GM19239 (cell line): ENCODE data around the gene CCNB1.
"Not testable (repeated sequence)": the region's sequence is repeated elsewhere in the genome, so short reads cannot be mapped to it uniquely, and the experiment has no call there.

Experiments
- DNase-seq: peaks from one replicate; pipeline ENCODE4 v3.0.0; 2011; ENCODE audit warnings: low spot score; ENCODE audit not compliant: insufficient read length
- FAIRE-seq: peaks from 2 replicates; lab custom pipeline; 2011; peaks lifted over from hg19 to GRCh38; lab: Jason Lieb, UNC

Gene CCNB1

DNA sequence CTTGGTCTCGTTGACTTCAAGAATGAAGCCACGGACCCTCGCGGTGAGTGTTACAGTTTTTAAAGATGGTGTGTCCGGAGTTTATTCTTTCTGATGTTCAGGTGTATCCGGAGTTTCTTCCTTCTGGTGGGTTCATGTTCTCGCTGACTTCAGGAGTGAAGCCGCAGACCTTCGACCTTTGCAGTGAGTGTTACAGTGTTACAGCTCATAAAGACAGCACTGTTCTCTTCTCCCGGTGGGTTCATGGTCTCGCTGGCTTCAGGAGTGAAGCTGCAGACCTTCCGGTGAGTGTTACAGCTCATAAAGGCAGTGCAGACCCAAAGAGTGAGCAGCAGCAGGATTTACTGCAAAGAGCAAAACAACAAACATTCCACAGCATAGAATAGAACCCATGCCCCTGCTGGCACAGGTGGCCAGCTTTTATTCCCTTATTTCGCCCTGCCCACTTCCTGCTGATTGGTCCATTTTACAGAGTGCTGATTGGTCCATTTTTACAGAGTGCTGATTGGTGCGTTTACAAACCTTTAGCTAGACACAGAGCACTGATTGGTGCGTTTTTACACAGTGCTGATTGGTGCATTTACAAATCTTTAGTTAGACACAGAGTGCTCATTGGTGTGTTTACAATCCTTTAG is 14.8 kb downstream of the CCNB1 start:
- FAIRE-seq, DNase-seq: not testable (repeated sequence)

DNA sequence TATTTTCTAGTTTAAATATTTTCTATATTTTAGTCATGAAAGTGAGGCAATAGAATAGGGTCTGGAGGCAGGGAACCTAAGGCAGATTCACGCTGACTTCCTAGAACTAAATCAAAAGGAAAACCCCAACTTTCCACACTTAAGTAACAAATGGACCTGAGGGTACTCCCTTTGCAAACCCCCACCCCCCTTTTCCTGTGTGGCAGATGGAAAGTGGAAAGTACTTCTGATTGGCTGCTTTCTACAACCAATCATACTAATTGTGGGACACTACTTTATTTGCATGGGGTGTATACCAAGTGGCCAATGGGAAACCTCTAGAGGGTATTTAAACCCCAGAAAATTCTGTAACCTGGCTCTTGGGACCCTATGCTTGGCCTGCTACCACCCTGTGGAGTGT is 17.7 kb downstream of the CCNB1 start:
- DNase-seq (no peak), FAIRE-seq (no peak)

DNA sequence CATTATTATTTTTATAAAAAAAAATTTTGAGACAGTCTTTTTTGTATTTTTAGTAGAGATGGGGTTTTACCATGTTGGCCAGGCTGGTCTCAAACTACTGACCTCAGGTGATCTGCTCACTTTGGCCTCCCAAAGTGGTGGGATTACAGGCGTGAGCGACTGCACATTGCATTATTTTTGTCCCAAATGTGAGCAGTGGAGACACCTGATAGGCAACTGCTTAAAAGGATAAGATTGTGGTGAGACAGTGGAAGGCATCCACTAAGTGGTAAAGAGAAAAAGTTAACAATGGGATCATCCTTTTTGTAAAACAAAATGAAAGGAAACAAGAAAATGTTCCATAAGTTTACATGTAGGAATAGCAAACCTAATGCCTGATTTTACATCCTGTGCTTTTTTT is 20.4 kb downstream of the CCNB1 start:
- FAIRE-seq = no peak
- DNase-seq = no peak

DNA sequence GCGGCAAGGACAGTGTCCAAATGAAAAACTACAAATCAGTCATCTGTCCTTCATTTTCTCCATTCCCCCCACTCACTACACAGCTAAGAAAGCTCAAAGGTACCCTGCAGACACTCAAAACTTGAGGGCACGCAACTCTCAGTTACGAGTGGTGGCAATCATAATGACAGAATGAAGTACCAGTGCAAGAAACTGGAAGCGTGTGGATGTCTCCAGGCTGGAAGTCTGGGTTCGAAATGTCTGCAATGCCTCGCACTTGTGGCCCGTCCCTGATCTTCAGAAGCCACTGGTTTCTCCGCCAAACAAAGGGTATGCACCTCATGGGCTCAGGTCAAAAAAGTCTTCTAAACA is 21.8 kb downstream of the CCNB1 start:
- DNase-seq (no peak), FAIRE-seq (no peak)

- FAIRE-seq (peak; percentile 86), DNase-seq (peak; percentile 85)
Observed at GRCh38 chr5:69189162-69190086, 22.5 kb downstream of the CCNB1 start, which contains the start of gene CENPH. Gene CENPH (plus strand): TSS chr5:69189583. CDS start chr5:69189635, 52 bp downstream.

DNA sequence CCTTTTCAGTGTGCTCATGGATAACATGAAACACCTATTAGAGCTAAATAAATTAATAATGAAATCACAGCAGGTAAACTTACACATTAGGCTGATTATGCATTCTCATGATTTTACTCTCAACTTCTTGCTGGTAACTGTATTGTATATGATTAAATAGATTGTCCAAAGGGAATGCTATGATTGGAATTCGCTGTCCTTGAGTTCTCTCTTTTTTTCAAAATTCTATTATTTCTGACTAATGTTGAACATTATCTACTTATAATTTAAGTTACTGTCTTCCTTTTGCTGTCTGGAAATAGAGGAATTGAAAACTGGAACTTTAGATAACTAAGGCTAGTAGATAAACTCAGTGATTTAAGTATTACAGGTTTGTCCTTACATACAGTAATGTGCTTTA is 35.5 kb downstream of the CCNB1 start:
- no peak for FAIRE-seq

DNA sequence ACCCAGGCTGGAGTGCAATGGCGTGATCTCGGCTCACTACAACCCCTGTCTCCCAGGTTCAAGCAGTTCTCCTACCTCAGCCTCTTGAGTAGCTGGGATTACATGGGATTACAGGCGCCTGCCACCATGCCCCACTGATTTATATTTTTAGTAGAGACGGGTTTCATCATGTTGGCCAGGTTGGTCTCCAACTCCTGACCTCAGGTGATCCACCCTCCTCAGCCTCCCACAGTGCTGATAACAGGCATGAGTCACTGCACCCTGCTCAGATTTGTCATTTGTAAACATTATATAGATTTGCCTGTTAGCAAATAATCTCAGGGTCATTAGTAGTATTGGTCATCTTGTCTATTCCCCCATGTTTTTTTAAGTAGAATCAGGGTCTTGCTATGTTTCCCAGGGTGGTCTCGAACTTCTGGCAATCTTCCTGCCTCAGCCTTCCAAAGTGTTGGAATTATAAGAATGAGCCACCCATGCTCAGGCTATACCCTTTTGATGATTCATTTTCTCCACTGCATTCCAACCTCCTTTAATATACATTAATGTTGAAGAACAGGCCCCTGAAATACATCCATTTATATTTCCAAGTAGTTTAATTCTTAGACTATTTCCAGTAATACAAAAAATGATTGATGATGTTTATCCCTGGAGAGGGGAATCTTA is 39.7 kb downstream of the CCNB1 start:
- FAIRE-seq (no peak), DNase-seq (no peak)

More for the DNA sequence above, 35.5 kb downstream of the CCNB1 start:
- DNase-seq = no peak

DNA sequence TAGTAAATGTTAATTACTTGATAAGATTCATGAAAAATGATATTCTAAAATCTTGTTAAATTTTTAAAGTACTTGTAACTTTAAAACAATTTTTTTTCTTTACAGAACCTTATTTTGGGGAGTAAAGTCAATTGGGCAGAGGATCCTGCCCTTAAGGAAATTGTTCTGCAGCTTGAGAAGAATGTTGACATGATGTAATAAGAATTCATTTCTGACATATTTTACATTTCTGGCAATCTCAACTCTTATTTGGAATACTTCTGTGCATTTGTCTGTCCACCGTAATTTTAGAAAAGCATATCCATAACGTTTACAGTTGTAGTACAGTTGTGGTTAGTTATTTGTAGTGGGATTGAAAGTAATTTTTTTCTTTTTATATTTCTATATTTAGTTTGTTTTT is 42.7 kb downstream of the CCNB1 start:
- FAIRE-seq (no peak), DNase-seq (no peak)

GRCh38 chr5:69211200-69211599 is 44.2 kb downstream of the CCNB1 start:
- FAIRE-seq (no peak), DNase-seq (no peak)

GRCh38 chr5:69212022-69212421 is 45.1 kb downstream of the CCNB1 start:
- FAIRE-seq = no peak

DNA sequence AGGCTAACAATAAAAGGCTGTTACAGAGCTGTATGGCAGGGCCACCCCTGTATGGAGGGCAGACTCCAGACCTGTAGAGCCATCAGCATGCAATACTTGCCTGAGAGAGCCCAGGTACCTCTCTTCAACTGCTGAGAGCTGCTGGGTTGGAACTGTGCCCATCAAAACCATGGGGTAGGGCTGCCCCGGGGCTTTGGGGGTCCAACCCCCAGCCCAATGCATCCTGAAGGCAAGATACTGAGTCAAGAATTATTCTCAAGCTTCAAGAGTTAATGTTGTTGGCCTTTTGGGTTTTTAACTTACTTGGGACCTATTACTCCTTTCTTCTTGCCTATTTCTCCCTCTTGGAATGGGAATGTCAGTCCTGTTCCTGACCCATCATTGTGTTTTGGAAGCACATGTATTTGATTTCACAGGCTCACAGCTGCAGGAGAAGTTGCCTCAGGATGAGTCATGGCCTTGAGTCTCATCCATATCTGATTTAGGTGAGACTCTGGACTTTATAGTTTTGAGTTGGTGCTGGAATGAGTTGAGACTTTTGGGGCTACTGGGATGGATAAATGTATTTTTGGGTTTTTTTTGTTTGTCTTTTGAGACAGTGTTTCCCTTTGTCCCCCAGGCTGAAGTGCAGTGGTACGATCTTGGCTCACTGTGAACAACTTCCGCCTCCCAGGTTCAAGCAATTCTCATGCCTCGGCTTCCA is 46.7 kb downstream of the CCNB1 start:
- DNase-seq = no peak
- no peak for FAIRE-seq

More at GRCh38 chr5:69212022-69212421, 45.1 kb downstream of the CCNB1 start:
- no peak for DNase-seq

GRCh38 chr5:69217151-69217511 is 50.2 kb downstream of the CCNB1 start:
- no peak for DNase-seq

GRCh38 chr5:69217548-69218526 is 50.9 kb downstream of the CCNB1 start:
- FAIRE-seq (peak; percentile 93), DNase-seq (peak; percentile 86)

More at GRCh38 chr5:69217151-69217511, 50.2 kb downstream of the CCNB1 start:
- FAIRE-seq = no peak

GRCh38 chr5:69219939-69220338 is 53.0 kb downstream of the CCNB1 start:
- no peak for FAIRE-seq
- no peak for DNase-seq

DNA sequence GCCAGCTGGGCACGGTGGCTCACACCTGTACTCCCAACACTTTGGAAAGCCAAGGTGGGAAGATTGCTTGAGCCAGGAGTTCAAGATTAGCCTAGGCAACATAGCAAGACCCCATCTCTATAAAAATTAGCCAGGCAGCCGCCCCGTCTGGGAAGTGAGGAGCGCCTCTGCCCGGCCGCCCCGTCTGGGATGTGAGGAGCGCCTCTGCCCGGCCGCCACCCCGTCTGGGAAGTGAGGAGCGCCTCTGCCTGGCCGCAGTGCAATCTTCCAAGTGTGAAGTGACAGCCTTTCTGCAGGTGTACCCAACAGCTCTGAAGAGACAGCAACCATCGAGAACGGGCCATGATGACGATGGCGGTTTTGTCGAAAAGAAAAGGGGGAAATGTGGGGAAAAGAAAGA is 53.4 kb downstream of the CCNB1 start:
- not testable (repeated sequence) for FAIRE-seq, DNase-seq

DNA sequence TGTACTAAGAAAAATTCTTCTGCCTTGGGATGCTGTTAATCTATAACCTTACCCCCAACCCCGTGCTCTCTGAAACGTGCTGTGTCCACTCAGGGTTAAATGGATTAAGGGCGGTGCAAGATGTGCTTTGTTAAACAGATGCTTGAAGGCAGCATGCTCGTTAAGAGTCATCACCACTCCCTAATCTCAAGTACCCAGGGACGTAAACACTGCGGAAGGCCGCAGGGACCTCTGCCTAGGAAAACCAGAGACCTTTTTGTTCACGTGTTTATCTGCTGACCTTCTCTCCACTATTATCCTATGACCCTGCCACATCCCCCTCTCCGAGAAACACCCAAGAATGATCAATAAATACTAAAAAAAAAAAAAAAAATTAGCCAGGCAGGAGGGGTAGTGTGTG is 53.9 kb downstream of the CCNB1 start:
- not testable (repeated sequence) for FAIRE-seq, DNase-seq

- no peak for FAIRE-seq
Observed at GRCh38 chr5:69224520-69224919, 57.6 kb downstream of the CCNB1 start.

DNA sequence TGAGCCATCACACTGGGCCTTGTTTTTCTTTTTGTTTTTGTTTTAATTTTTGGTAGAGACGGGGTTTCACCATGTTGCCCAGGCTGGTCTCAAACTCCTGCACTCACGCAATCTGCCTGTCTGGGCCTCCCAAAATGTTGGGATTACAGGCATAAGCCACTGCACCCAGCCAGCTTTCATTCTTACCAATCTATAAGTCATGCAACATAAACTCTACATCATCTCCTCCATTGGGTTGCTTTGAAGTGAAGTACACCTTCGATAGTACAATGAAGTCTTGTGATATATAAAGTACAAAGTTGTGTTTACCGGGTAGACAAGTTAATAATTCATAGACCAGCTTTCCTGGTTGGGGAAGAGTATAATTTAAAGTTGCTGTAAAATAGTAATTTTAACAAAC is 58.9 kb downstream of the CCNB1 start:
- no peak for FAIRE-seq
- DNase-seq = no peak

More at GRCh38 chr5:69224520-69224919, 57.6 kb downstream of the CCNB1 start:
- no peak for DNase-seq
